ENCODE results near the gene FGF7. TPM values are rescaled to one million over a fixed set of nuclear protein-coding genes. Genes with fewer than 3 reads are reported as not detected.

The FGF7 gene
- total and polyA plus RNA-seq, 2 donors (not counting 1 experiment from before 2014, with no cell fraction given) = 0.10 TPM; not detected in 1

- TF ChIP-seq EZH2 (IDR thresholded peaks at IDR 0.05; ENCODE audit: borderline replicate concordance, insufficient read depth, low read depth, low read length, poor library complexity, severe bottlenecking) = no peak
- no peak for TF ChIP-seq CTCF (IDR thresholded peaks at IDR 0.05)
- 88% methylated on average over 2 of the region's 5 CpGs for WGBS (ENCODE audit: insufficient coverage)
- DNase-seq = no peak
- no peaks in the 10 kb centered on the region for H3K9me3 Mint-ChIP-seq (ENCODE audit: insufficient read depth)
- peaks cover 10% of the 10 kb centered on the region for H3K27me3 Mint-ChIP-seq
- Histone ChIP-seq H3K9me3 (ENCODE audit: control extremely low read depth in 1 of 3, control insufficient read depth in 2 of 3, insufficient read depth in 1 of 3, low read length in 2 of 3) (no peaks in the 10 kb centered on the region), H3K79me2 (ENCODE audit: control insufficient read depth, insufficient read depth, low read length) (no peaks in the 10 kb centered on the region), H4K20me1 (ENCODE audit: control insufficient read depth, insufficient read depth, low read length, poor library complexity, severe bottlenecking) (no peaks in the 10 kb centered on the region), H3K4me3 (ENCODE audit: control extremely low read depth in 1 of 5, extremely low read depth in 1 of 5, insufficient read depth in 1 of 5, low read depth in 2 of 5, low read length in 4 of 5) (no peak overlapping the region), H3K27me3 (replicated peaks in 1 of 4; ENCODE audit: control extremely low read depth in 1 of 4, control insufficient read depth in 3 of 4, insufficient read depth in 4 of 4, low read length in 3 of 4) (peaks cover 0 to 4% (median 0%) of the 10 kb centered on the region in 4 experiments), H3K4me1 (ENCODE audit: control insufficient read depth in 2 of 2, insufficient read depth in 2 of 2, low read length in 2 of 2) (no peaks in the 10 kb centered on the region), H3K4me2 (replicated peaks; ENCODE audit: low read depth, low read length, poor library complexity, severe bottlenecking) (no peak overlapping the region), H3K36me3 (replicated peaks in 1 of 2; ENCODE audit: control extremely low read depth in 1 of 2, control insufficient read depth in 1 of 2, extremely low read depth in 1 of 2, insufficient read depth in 2 of 2, low read length in 1 of 2) (no peaks in the 10 kb centered on the region), H3K27ac (ENCODE audit: low read length in 2 of 2) (no peak overlapping the region), H2AFZ (ENCODE audit: insufficient read depth, low read depth, low read length, poor library complexity, severe bottlenecking) (no peak overlapping the region), H3K9ac (ENCODE audit: low read length) (no peak overlapping the region)
- ChIA-PET POLR2A (no interaction called here), CTCF (interaction anchor here (0.5 to 1.2 kb wide), 2 partner anchors 192 to 1478 kb away, joined by 3 to 4 read pairs; no protein-coding TSS in a partner anchor)
- H3K4me1 Mint-ChIP-seq = no peaks in the 10 kb centered on the region
- intact Hi-C loops (cut with micrococcal nuclease) = no loop called here
- H3K4me3 Mint-ChIP-seq = no peak overlapping the region
- H3K27ac Mint-ChIP-seq = no peak overlapping the region
- ATAC-seq (ENCODE audit: low read depth) = no peak
Measured at GRCh38 chr15:49428409-49429095, 5.5 kb downstream of the FGF7 start.

- no peak for TF ChIP-seq CTCF (IDR thresholded peaks at IDR 0.05)
- no peak for TF ChIP-seq EZH2 (IDR thresholded peaks at IDR 0.05; ENCODE audit: borderline replicate concordance, insufficient read depth, low read depth, low read length, poor library complexity, severe bottlenecking)
- Histone ChIP-seq H3K36me3 (replicated peaks in 1 of 2; ENCODE audit: control extremely low read depth in 1 of 2, control insufficient read depth in 1 of 2, extremely low read depth in 1 of 2, insufficient read depth in 2 of 2, low read length in 1 of 2) (no peaks in the 10 kb centered on the region), H4K20me1 (ENCODE audit: control insufficient read depth, insufficient read depth, low read length, poor library complexity, severe bottlenecking) (no peaks in the 10 kb centered on the region), H3K27ac (ENCODE audit: low read length in 2 of 2) (no peak overlapping the region), H3K4me1 (ENCODE audit: control insufficient read depth in 2 of 2, insufficient read depth in 2 of 2, low read length in 2 of 2) (no peaks in the 10 kb centered on the region), H3K27me3 (replicated peaks in 1 of 4; ENCODE audit: control extremely low read depth in 1 of 4, control insufficient read depth in 3 of 4, insufficient read depth in 4 of 4, low read length in 3 of 4) (peaks cover 0 to 4% (median 0%) of the 10 kb centered on the region in 4 experiments), H3K4me2 (replicated peaks; ENCODE audit: low read depth, low read length, poor library complexity, severe bottlenecking) (no peak overlapping the region), H3K79me2 (ENCODE audit: control insufficient read depth, insufficient read depth, low read length) (no peaks in the 10 kb centered on the region), H3K4me3 (ENCODE audit: control extremely low read depth in 1 of 5, extremely low read depth in 1 of 5, insufficient read depth in 1 of 5, low read depth in 2 of 5, low read length in 4 of 5) (no peak overlapping the region), H3K9ac (ENCODE audit: low read length) (no peak overlapping the region), H3K9me3 (ENCODE audit: control extremely low read depth in 1 of 3, control insufficient read depth in 2 of 3, insufficient read depth in 1 of 3, low read length in 2 of 3) (no peaks in the 10 kb centered on the region), H2AFZ (ENCODE audit: insufficient read depth, low read depth, low read length, poor library complexity, severe bottlenecking) (no peak overlapping the region)
- ChIA-PET CTCF (interaction anchor here (1.2 kb wide), 1 partner anchor 194 kb away, joined by 3 read pairs; no protein-coding TSS in a partner anchor), POLR2A (no interaction called here)
- ATAC-seq (ENCODE audit: low read depth) (no peak), DNase-seq (no peak)
- Mint-ChIP-seq H3K4me1 (no peaks in the 10 kb centered on the region), H3K9me3 (ENCODE audit: insufficient read depth) (no peaks in the 10 kb centered on the region), H3K4me3 (no peak overlapping the region), H3K27me3 (peaks cover 10% of the 10 kb centered on the region), H3K27ac (no peak overlapping the region)
- 80% methylated on average over 1 of the region's 1 CpG for WGBS (ENCODE audit: insufficient coverage)
- intact Hi-C loops (cut with micrococcal nuclease) = no loop called here
Measured at GRCh38 chr15:49430046-49430445, 7.0 kb downstream of the FGF7 start.
